GM03348 (cell line): Measurements from ENCODE around the gene ZFYVE16.
A peak's percentile ranks its signal among the peaks of the same experiment; 100 is the strongest.
"Not testable (repeated sequence)": the region's sequence is repeated elsewhere in the genome, so short reads cannot be mapped to it uniquely, and the experiment has no call there.

ENCODE experiments used
- DNase-seq: peaks from one replicate; pipeline ENCODE4 v3.0.0; 2012; ENCODE audit warnings: low spot score

ZFYVE16 gene

DNA sequence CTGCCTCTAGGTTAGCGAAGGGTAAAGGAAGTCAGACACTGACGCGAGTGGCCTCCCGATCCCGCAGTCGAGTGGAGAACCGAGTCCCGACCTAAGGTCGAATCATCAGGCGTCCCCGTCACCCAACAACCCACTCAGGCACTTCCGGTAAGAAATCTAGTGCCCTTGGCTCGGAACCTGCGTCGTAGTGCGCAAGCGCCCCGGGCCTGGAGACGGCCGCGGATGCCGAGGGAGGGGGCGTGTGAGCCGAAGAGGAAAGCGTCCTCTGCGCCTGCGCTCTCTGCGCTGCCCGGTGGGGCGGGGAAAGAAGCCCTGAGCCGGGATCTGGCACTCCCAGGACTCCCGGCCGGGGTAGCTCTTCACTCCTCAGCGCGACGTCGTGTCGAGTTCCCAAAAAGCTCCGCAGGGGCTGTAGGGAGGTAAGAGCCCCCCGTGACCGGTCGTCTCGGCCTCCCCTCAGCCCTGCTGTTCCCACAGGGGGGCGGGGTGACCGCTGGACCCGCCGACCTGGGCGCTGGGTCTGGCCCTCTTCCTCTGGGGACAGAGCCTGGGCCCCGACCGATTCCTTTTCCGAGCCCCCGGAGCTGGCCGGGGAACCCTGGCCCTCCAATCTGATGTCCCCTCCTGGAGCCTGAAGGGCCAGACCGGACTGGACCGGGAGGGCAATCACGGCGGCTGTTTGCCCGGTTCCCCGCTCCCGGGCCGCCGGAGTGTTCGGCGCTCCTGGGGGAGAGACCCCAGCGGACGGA is at the start of gene ZFYVE16:
Gene ZFYVE16, plus strand, starts transcription at position 330 of the 749 bp plus-strand sequence. CDS start 26,084 bp downstream, outside the sequence.
- DNase-seq = peak; percentile 99

DNA sequence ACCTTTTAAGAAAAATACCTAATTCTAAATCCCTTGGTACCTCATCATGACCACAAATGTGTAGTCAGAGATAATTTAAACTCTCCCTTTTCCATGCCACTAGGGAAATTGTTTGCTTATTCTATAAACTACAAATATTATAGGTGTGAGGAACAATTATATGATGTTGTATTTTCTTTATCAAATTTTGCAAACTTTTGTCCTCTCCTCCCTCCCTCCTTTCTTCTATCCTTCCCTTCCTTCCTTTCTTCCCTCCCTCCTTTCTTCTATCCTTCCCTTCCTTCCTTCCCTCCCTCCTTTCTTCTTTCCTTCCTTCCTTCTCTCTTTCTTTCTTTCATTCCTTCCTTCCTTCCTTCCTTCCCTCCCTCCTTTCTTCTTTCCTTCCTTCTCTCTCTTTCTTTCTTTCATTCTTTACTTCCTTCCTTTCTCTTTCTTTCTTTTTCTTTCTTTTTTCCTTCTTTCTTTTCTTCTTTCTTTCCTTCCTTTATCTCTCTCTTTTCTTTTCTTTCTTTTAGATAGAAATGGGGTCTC is 46.9 kb upstream of the ZFYVE16 start:
- no peak for DNase-seq

GRCh38 chr5:80364892-80365291 is 43.0 kb upstream of the ZFYVE16 start:
- no peak for DNase-seq

DNA sequence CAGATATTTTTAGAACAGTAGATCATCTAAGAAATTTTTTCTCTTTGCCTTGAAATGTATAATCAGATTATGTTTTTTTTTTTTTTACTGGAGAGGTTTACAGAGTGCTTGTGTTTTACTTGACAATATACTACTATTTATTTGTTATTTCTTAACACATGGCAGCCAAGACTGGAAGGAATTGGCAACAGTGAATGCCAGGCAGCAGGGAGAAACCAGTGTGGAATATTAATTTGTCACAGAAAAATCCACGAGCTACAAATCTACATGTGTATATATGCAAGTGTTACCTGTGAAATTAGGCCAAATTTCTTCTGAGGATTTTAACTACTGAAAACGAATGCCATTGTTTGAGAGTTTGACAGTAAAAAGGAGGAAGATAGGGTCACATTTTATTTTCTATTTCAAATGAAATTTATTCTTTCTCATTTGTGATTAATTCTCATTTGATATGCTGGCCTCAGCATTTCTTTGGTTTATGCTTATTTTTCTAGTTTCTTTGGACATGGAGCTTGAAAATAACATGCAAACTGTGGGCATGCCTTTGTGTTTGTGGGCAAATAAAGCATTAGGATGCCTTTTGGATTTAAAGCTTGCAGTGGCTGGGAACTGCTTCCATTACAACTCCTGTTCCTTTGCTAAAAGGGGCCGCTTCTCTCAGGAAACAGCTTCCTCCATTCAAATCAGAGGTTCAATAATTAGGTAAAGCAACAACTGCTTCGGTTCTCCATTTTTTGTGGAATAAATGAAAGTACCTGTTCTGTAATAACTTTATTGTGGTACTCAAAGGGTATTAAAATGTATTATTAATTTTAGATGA is 39.0 kb upstream of the ZFYVE16 start:
- no peak for DNase-seq

DNA sequence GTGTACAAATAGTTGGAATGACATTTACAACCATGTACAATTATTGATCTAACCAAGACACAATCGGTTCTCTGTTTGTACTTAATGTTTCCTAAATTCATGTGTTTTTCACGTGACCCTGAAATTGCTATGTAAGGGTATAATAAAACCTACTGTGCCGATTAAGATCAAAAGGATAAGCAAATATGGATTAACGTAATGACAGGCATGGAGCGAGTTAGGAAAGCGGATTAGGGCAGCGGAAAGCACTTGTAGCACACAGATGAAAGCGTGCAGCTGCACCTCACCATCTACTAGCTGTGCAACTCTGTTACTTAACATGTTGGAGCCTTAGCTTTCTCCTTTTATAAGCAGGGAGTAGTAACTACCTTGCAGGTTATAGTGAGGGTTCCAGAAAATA is 38.3 kb upstream of the ZFYVE16 start:
- DNase-seq = no peak

DNA sequence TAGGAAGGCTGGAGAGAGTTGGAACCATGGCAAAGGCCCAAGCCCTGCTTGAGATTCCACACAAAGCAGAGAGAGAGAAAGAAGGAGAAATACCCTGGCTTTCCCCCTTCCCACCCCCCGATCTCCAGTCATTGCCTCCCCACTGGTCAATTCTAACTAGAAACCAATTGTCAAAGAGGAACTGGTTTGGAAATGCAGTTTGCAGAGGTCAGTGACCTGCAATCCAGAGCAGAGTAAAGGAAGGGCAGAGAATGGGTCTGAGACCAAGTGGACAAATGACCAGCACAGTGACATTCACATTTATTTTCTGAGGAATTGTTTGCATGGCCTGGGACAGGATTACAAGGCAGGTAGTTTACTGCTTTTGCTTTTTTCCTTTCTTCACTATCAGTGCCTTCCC is 37.5 kb upstream of the ZFYVE16 start:
- DNase-seq = no peak

- no peak for DNase-seq
Measured at GRCh38 chr5:80372780-80373179, 35.1 kb upstream of the ZFYVE16 start.

DNA sequence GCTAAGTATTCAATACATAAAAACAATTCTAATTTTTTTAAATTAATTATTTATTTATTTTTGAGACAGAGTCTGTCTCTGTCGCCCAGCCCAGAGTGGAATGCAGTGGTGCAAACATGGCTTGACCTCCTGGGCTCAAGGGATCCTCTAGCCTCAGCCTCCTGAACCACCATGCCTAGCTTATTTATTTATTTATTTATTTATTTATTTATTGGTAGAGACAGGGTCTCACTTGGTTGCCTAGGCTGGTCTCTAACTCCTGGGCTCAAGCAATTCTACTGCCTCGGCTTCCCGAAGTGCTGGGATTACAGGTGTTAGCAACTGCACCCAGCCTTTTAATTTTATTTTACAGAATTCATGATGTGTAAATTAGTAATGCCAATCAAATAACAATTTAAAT is 33.7 kb upstream of the ZFYVE16 start:
- no peak for DNase-seq

- no peak for DNase-seq
Measured at GRCh38 chr5:80376557-80376956, 31.3 kb upstream of the ZFYVE16 start.

- DNase-seq = no peak
Measured at GRCh38 chr5:80382488-80382887, 25.4 kb upstream of the ZFYVE16 start.

DNA sequence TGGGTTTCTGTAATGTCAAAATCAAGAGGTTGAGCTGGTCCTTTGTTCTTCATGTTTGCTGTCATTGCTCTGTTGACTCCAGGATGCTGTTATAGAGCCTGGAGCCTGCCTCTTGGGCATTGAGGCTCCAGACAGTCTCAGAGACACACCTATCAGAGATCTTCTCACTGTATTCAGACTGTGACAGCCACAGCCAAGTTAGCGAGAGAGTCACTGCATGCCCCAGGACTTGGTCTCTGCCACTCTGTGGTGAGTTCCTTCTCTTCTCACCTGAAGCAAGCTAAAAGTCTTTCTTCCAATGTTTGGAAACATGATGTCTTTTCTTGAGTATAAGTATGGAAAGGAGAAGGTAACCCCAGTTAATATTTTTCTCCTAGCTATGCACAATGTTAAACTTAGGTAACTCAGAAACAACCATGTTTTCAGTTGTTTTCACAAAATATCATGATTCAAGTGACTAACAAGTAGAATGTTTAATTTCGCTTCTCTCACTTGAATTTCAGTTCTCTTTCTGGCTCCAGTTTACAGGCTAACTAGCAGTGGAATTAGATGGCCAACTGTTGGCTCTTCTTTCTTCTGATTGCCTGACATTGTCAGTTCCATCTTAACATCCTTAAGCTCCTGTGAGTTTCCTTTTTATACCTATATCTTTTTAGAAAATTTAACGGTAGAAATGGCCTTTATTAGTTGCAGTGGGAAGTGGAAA is 20.6 kb upstream of the ZFYVE16 start:
- no peak for DNase-seq

GRCh38 chr5:80389580-80389979 is 18.3 kb upstream of the ZFYVE16 start:
- DNase-seq = no peak

- not testable (repeated sequence) for DNase-seq
Measured at GRCh38 chr5:80390413-80390812, 17.5 kb upstream of the ZFYVE16 start.

GRCh38 chr5:80391267-80391666 is 16.6 kb upstream of the ZFYVE16 start:
- not testable (repeated sequence) for DNase-seq

DNA sequence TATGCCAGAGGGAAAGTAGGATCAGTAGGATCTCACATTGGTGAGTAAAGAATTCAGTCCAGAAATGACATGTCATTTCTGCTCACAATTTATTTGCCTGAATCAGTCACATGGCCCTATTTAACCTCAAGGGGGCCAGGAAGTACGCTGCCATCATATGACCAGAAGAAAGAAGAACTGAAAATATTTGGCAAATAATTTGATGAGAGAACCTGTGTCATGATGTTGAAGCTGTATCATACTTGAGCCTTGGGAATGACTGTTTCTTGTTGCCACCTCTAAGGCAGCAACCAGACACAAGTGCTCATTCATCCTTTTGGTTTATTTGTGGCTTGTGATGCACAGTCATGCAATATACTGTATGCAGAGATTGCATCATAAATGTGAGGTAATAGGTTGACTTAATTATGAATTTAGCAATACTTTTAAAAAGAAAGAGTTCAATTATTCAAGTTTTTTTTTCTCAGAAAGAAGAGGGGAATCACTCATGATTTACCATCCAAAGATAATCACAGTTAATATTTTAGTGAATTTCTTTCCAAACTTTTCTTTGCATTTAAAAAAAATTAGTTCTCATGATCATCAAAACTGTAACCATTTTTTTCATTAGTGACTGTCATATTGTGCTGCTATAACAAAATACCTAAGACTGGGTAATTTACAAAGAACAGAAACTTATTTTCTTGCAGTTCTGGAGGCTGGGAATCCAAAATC is 8.2 kb upstream of the ZFYVE16 start:
- DNase-seq = peak; percentile 16

DNA sequence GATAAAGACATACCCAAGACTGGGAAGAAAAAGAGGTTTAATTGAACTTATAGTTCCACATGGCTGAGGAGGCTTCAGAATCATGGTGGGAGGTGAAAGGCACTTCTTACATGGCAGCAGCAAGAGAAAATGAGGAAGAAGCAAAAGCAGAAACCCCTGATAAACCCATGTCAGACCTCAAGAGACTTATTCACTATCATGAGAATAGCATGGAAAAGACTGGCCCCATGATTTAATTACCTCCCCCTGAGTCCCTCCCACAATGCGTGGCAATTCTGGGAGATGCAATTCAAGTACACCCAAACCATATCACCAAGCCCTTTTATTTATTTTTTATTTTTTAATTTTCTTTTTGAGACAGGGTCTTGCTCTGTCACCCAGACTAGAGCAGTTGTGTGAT is 7.5 kb upstream of the ZFYVE16 start:
- DNase-seq = not testable (repeated sequence)

DNA sequence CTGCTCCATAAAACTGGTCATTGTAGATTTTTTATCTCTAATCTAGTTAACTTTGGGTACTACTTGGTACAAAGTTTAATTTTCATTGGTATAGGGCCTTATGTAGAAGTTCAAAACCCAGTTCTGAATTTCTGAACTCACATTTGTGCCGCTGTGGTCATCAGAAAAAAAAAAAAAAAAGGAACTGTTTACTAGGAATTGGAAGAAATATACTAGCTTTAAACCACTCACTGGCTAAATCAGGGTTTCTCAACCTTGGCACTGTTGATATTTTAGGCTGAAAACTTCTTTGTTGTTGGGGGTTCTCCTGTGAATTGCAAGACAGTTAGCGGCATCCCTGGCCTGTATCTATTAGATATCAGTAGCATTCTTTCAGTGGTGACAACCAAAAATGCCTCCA is 4.1 kb upstream of the ZFYVE16 start:
- no peak for DNase-seq

- DNase-seq = no peak
Measured at GRCh38 chr5:80406980-80407734, 707 bp upstream of the ZFYVE16 start.

- no peak for DNase-seq
Measured at GRCh38 chr5:80408484-80409366, 861 bp downstream of the ZFYVE16 start.

DNA sequence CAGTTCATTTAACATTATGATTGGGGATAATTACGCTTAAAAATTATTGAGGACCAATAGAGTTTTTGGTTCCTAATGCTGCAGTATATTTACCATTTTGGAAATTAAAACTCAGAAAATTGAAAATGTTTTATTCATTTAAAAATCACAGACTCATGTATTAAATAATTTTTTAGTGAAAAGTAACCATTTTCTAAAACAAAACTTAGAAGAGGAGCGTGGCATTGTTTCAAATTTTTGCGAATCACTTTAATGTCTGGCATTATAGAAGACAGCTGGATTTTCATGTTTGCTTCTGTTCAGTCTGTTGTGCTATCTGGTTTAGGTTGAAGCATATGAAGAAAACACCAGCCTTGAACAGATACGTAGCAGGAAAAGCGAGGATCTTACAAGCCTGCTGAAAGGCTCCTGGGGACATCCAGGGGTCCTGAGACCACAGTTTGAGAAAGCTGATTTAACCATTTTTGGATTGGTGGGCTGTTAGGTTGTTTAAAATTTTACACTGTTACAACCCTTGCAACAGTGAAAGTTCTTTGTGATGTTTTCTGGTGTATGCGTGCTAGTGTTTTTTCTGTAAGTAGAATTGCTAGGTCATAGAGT is 1.6 kb downstream of the ZFYVE16 start:
- peak; percentile 8 for DNase-seq
